GM18511 (cell line): ENCODE data around the gene PLXNA4.

Source experiments
- ATAC-seq: cut with Tn5 transposase; IDR thresholded peaks from one replicate; pipeline ENCODE4 v1.9.1; 2021; ENCODE audit warnings: mild to moderate bottlenecking, moderate library complexity; ENCODE audit not compliant: unreplicated experiment

Gene PLXNA4

GRCh38 chr7:132134814-132135445, 441.3 kb downstream of the PLXNA4 start:
- no peak for ATAC-seq

- ATAC-seq, result no peak
Measured at GRCh38 chr7:132133501-132133900, 442.8 kb downstream of the PLXNA4 start.

- no peak for ATAC-seq
Measured at GRCh38 chr7:132131196-132131595, 445.1 kb downstream of the PLXNA4 start.

- ATAC-seq, result no peak
Measured at GRCh38 chr7:132130497-132130896, 445.8 kb downstream of the PLXNA4 start.

GRCh38 chr7:132125872-132126595, 450.2 kb downstream of the PLXNA4 start:
- ATAC-seq, result no peak

- no peak for ATAC-seq
Measured at GRCh38 chr7:132125096-132125495, 451.2 kb downstream of the PLXNA4 start.

- ATAC-seq, result no peak
Measured at GRCh38 chr7:132124575-132124974, 451.7 kb downstream of the PLXNA4 start.

- no peak for ATAC-seq
Measured at GRCh38 chr7:132123773-132124172, 452.5 kb downstream of the PLXNA4 start.

GRCh38 chr7:132122901-132123300, 453.4 kb downstream of the PLXNA4 start:
- no peak for ATAC-seq

- no peak for ATAC-seq
Measured at GRCh38 chr7:132121987-132122386, 454.3 kb downstream of the PLXNA4 start.

GRCh38 chr7:132118641-132119040, 457.6 kb downstream of the PLXNA4 start:
- ATAC-seq, result no peak

- no peak for ATAC-seq
Measured at GRCh38 chr7:132117636-132118035, 458.6 kb downstream of the PLXNA4 start.

- no peak for ATAC-seq
Measured at GRCh38 chr7:132117181-132117580, 459.1 kb downstream of the PLXNA4 start.

GRCh38 chr7:132116369-132116768, 459.9 kb downstream of the PLXNA4 start:
- no peak for ATAC-seq

- no peak for ATAC-seq
Measured at GRCh38 chr7:132115758-132116157, 460.5 kb downstream of the PLXNA4 start.

GRCh38 chr7:132115028-132115427, 461.2 kb downstream of the PLXNA4 start:
- ATAC-seq, result no peak

- ATAC-seq, result no peak
Measured at GRCh38 chr7:132114411-132114810, 461.9 kb downstream of the PLXNA4 start.

GRCh38 chr7:132113536-132114371, 462.5 kb downstream of the PLXNA4 start:
- ATAC-seq, result no peak

- ATAC-seq, result no peak
Measured at GRCh38 chr7:132112657-132113056, 463.6 kb downstream of the PLXNA4 start.

- ATAC-seq, result no peak
Measured at GRCh38 chr7:132112106-132112505, 464.2 kb downstream of the PLXNA4 start.

- no peak for ATAC-seq
Measured at GRCh38 chr7:132110692-132111091, 465.6 kb downstream of the PLXNA4 start.

- ATAC-seq, result no peak
Measured at GRCh38 chr7:132109769-132110168, 466.5 kb downstream of the PLXNA4 start.
